Neutrophil (primary cell): ENCODE measurements around the gene RNF19B.

Source experiments
- H3K27ac ChIP-seq: fragments of 200-600 bp; sonication (generic); 2 replicates; pipeline ENCODE4 v1.5.1; 2016; ENCODE audit warnings: mild to moderate bottlenecking, moderate library complexity
- H3K27me3 ChIP-seq: fragments of 200-600 bp; sonication (generic); 2 replicates; pipeline ENCODE4 v1.6.0; 2016; ENCODE audit warnings: mild to moderate bottlenecking
- H3K36me3 ChIP-seq: fragments of 200-600 bp; sonication (generic); 2 replicates; pipeline ENCODE4 v1.5.1; 2017
- H3K4me1 ChIP-seq, 2 experiments: fragments of 200-600 bp in 1 of 2; sonication (generic) in 1 of 2; 1 replicate in 1 of 2; 2 replicates in 1 of 2; pipeline versions ENCODE4 v1.5.1 to v1.6.1; 2013 to 2016; ENCODE audit warnings: low read depth in 1 of 2, low read length in 1 of 2, mild to moderate bottlenecking in 1 of 2, moderate library complexity in 1 of 2; ENCODE audit not compliant: control insufficient read depth in 1 of 2, insufficient read depth in 1 of 2
- H3K4me3 ChIP-seq, 2 experiments: fragments of 200-600 bp in 1 of 2; sonication (generic) in 1 of 2; 1 replicate in 1 of 2; 2 replicates in 1 of 2; pipeline ENCODE4 v1.5.1; 2013 to 2016; ENCODE audit warnings: low read depth in 1 of 2, low read length in 1 of 2, mild to moderate bottlenecking in 1 of 2, moderate library complexity in 1 of 2
- H3K9me3 ChIP-seq: fragments of 200-600 bp; sonication (generic); 2 replicates; pipeline ENCODE4 v1.5.1; 2016
- CTCF ChIP-seq: fragments of 200-600 bp; sonication (generic); IDR thresholded peaks from 2 replicates; pipeline ENCODE4 v1.5.1; 2016; ENCODE audit warnings: antibody characterized with exemption

Gene RNF19B

GRCh38 chr1:32898958-32899357 lies 65.7 kb downstream of the RNF19B start:
- Histone ChIP-seq H3K27ac (no peak overlapping the region), H3K27me3 (peaks cover 100% of the 10 kb centered on the region), H3K9me3 (no peaks in the 10 kb centered on the region), H3K36me3 (no peaks in the 10 kb centered on the region), H3K4me1 (no peaks in the 10 kb centered on the region), H3K4me3 (no peak overlapping the region)
- no peak for TF ChIP-seq CTCF

GRCh38 chr1:32898056-32898455 lies 66.6 kb downstream of the RNF19B start:
- no peak for TF ChIP-seq CTCF
- peaks cover 0 to 6% of the 10 kb centered on the region in 2 experiments for H3K4me1 ChIP-seq
- no peak overlapping the region for H3K27ac ChIP-seq
- H3K4me3 ChIP-seq = no peak overlapping the region
- peaks cover 100% of the 10 kb centered on the region for H3K27me3 ChIP-seq
- no peaks in the 10 kb centered on the region for H3K36me3 ChIP-seq
- no peaks in the 10 kb centered on the region for H3K9me3 ChIP-seq

GRCh38 chr1:32897082-32898049 lies 67.2 kb downstream of the RNF19B start:
- Histone ChIP-seq H3K9me3 (no peaks in the 10 kb centered on the region), H3K4me1 (peaks cover 0 to 10% of the 10 kb centered on the region in 2 experiments), H3K36me3 (no peaks in the 10 kb centered on the region), H3K4me3 (no peak overlapping the region), H3K27ac (no peak overlapping the region), H3K27me3 (peaks cover 100% of the 10 kb centered on the region)
- no peak for TF ChIP-seq CTCF

- TF ChIP-seq CTCF = no peak
Measured at GRCh38 chr1:32896451-32896850, 68.2 kb downstream of the RNF19B start.

GRCh38 chr1:32895325-32896215 lies 69.0 kb downstream of the RNF19B start:
- Histone ChIP-seq H3K4me1 (peaks cover 0 to 10% of the 10 kb centered on the region in 2 experiments), H3K36me3 (no peaks in the 10 kb centered on the region), H3K27me3 (peaks cover 100% of the 10 kb centered on the region), H3K4me3 (no peak overlapping the region), H3K9me3 (no peaks in the 10 kb centered on the region), H3K27ac (no peak overlapping the region)
- no peak for TF ChIP-seq CTCF

More at GRCh38 chr1:32896451-32896850, 68.2 kb downstream of the RNF19B start:
- Histone ChIP-seq H3K4me3 (no peak overlapping the region), H3K9me3 (no peaks in the 10 kb centered on the region), H3K4me1 (peaks cover 0 to 10% of the 10 kb centered on the region in 2 experiments), H3K27me3 (peaks cover 100% of the 10 kb centered on the region), H3K27ac (no peak overlapping the region), H3K36me3 (no peaks in the 10 kb centered on the region)
